ENCODE data around the gene KLK10. TPM values are rescaled to one million over a fixed set of nuclear protein-coding genes. Genes with fewer than 3 reads are reported as not detected.

The KLK10 gene, protein sequence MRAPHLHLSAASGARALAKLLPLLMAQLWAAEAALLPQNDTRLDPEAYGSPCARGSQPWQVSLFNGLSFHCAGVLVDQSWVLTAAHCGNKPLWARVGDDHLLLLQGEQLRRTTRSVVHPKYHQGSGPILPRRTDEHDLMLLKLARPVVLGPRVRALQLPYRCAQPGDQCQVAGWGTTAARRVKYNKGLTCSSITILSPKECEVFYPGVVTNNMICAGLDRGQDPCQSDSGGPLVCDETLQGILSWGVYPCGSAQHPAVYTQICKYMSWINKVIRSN
- polyA plus RNA-seq (2011; rRNA removed): not detected in 2 replicates
- not detected in 2 replicates for polyA minus RNA-seq (2011; rRNA and poly(A)+ RNA removed)

GRCh38 chr19:51019544-51019925 is at the start of gene KLK10:
Gene KLK10 (minus strand): TSS chr19:51019709. CDS start chr19:51019130, 579 bp downstream.
- no peak within 1 kb of the TSS for H3K27ac ChIP-seq (ENCODE audit: low read depth, low read length)
- H3K27me3 ChIP-seq (ENCODE audit: control insufficient read depth, insufficient read depth, low read length): peaks cover 26% of the 10 kb centered on the region
- peaks cover 4% of the 10 kb centered on the region; the same call in 1 of the 2 replicates for H3K9me3 ChIP-seq (ENCODE audit: control insufficient read depth, insufficient read depth, low read length)
- no peak within 1 kb of the TSS for H3K4me3 ChIP-seq (ENCODE audit: low read depth, low read length)
- TF ChIP-seq, protein P1, sequence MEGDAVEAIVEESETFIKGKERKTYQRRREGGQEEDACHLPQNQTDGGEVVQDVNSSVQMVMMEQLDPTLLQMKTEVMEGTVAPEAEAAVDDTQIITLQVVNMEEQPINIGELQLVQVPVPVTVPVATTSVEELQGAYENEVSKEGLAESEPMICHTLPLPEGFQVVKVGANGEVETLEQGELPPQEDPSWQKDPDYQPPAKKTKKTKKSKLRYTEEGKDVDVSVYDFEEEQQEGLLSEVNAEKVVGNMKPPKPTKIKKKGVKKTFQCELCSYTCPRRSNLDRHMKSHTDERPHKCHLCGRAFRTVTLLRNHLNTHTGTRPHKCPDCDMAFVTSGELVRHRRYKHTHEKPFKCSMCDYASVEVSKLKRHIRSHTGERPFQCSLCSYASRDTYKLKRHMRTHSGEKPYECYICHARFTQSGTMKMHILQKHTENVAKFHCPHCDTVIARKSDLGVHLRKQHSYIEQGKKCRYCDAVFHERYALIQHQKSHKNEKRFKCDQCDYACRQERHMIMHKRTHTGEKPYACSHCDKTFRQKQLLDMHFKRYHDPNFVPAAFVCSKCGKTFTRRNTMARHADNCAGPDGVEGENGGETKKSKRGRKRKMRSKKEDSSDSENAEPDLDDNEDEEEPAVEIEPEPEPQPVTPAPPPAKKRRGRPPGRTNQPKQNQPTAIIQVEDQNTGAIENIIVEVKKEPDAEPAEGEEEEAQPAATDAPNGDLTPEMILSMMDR (IDR thresholded peaks at IDR 0.05; ENCODE audit: low read depth, low read length): no peak
- DNase-seq (ENCODE audit: low read depth, low spot score): no peak
- CTCF ChIA-PET: interaction anchor here (2.4 kb wide), 2 partner anchors 76 to 116 kb away, joined by 8 to 34 read pairs; no protein-coding TSS in a partner anchor
- POLR2A ChIA-PET: no interaction called here

- H3K9me3 ChIP-seq (ENCODE audit: control insufficient read depth, insufficient read depth, low read length): peaks cover 5% of the 10 kb centered on the region; the same call in 1 of the 2 replicates
- POLR2A ChIA-PET: no interaction called here
- DNase-seq (ENCODE audit: low read depth, low spot score): no peak
- no peaks in the 10 kb centered on the region for H3K27me3 ChIP-seq (ENCODE audit: control insufficient read depth, insufficient read depth, low read length)
- TF ChIP-seq, protein P1 (IDR thresholded peaks at IDR 0.05; ENCODE audit: low read depth, low read length): no peak
- CTCF ChIA-PET: no interaction called here
- H3K4me3 ChIP-seq (ENCODE audit: low read depth, low read length): no peak overlapping the region
- no peak overlapping the region for H3K27ac ChIP-seq (ENCODE audit: low read depth, low read length)
These were observed 47.1 kb upstream of the KLK10 start for GRCh38 chr19:51066393-51067186.

- DNase-seq (ENCODE audit: low read depth, low spot score): no peak
- ChIA-PET POLR2A (no interaction called here), CTCF (no interaction called here)
- Histone ChIP-seq H3K27me3 (ENCODE audit: control insufficient read depth, insufficient read depth, low read length) (no peaks in the 10 kb centered on the region), H3K27ac (ENCODE audit: low read depth, low read length) (no peak overlapping the region), H3K4me3 (ENCODE audit: low read depth, low read length) (peak overlapping the region; percentile 13; the same call in 1 of the 2 replicates), H3K9me3 (ENCODE audit: control insufficient read depth, insufficient read depth, low read length) (peaks cover 5% of the 10 kb centered on the region; the same call in 1 of the 2 replicates)
- TF ChIP-seq, protein P1 (IDR thresholded peaks at IDR 0.05; ENCODE audit: low read depth, low read length): no peak
These were observed 45.9 kb upstream of the KLK10 start for GRCh38 chr19:51065221-51065960.

DNA sequence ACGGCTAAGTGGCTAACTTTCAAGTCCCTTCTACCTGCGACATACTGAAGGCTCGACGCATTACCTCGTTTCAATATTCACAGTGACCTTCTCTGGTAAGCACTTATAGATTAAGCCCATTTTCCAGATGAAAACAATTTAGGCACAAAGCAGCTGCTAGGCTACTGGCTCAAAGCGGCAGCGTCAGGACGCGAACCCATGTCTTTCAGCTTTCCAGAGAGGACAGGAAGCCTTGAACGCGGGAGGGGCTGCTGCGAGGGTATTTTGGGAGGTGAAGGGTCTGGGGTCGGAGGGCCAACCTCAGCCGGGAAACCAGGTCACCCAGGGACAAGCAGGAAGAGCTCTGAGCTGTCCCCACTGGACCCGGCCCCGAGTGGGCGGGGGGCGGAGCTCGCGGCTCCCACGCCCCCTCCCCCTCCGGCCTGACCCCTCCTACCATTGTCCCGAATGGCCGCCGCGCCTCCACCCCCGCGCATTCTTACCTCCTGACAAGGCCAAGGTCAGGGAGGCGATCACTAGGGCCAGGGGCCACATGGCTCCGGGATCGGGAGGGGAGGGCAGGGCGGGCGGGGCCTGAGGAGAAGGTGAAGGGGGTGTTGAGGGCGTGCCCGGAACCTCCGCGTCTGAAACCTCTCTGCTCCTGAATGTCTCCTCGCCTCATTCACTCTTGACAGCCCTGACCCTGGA is 45.2 kb upstream of the KLK10 start, which contains the start of gene KLK13:
Gene KLK13 (minus strand): TSS at position 559 of the 687 bp plus-strand sequence. CDS start 25 bp downstream, at position 534.
- ChIA-PET CTCF (no interaction called here), POLR2A (no interaction called here)
- no peak for DNase-seq (ENCODE audit: low read depth, low spot score)

More for the DNA sequence above, 45.2 kb upstream of the KLK10 start, which contains the start of gene KLK13:
- TF ChIP-seq, protein P1 (IDR thresholded peaks at IDR 0.05; ENCODE audit: low read depth, low read length): no peak
- Histone ChIP-seq H3K27me3 (ENCODE audit: control insufficient read depth, insufficient read depth, low read length) (no peaks in the 10 kb centered on the region), H3K4me3 (ENCODE audit: low read depth, low read length) (peak within 1 kb of the TSS; percentile 13; the same call in 1 of the 2 replicates), H3K9me3 (ENCODE audit: control insufficient read depth, insufficient read depth, low read length) (peaks cover 5% of the 10 kb centered on the region; the same call in 1 of the 2 replicates), H3K27ac (ENCODE audit: low read depth, low read length) (no peak within 1 kb of the TSS)
